Transverse colon (tissue), 3 donors: Measurements from ENCODE around the gene LECT2.

Experiments
- CTCF ChIP-seq, 5 experiments: fragments of 200-600 bp in 3 of 5; fragments of 450-650 bp in 2 of 5; sonication (generic) in 3 of 5; IDR thresholded peaks; 1 replicate in 2 of 5; 2 replicates in 3 of 5; pipeline ENCODE4 v1.5.1; 2016 to 2017; ENCODE audit warnings: antibody characterized with exemption in 5 of 5, inconsistent platforms in 3 of 5, mild to moderate bottlenecking in 2 of 5, moderate library complexity in 1 of 5
- POLR2A ChIP-seq: fragments of 450-650 bp; IDR thresholded peaks from one replicate; pipeline ENCODE4 v1.6.1; 2016; ENCODE audit warnings: antibody characterized with exemption, mild to moderate bottlenecking, moderate library complexity

GRCh38 chr5:135905144-135905543, 49.6 kb downstream of the LECT2 start:
- TF ChIP-seq POLR2A (no peak), CTCF (IDR thresholded peaks at IDR 0.05) (no peak)
